Heart left ventricle (tissue), 16 donors: Measurements from ENCODE around the gene WDR70. TPM values are rescaled to one million over a fixed set of nuclear protein-coding genes. Genes with fewer than 3 reads are reported as not detected.

Experiments
- ATAC-seq, 4 donors: fragments of 200-7000 bp; cut with Tn5 transposase; one replicate each; pipeline ENCODE4 v1.9.1; 2020 to 2022; ENCODE audit warnings: moderate library complexity in 4 of 4, mild to moderate bottlenecking in 3 of 4, moderate number of reproducible peaks in 1 of 4
- DNase-seq, 5 donors: peaks; one replicate each; pipeline ENCODE4 v3.0.0-alpha.2; 2020
- H3K27ac ChIP-seq, 12 donors: fragments of 200-600 bp; sonication (generic) in 4 of 12; one replicate each; pipeline versions ENCODE4 v1.5.0 to v1.8.0; 2016 to 2022; ENCODE audit warnings: mild to moderate bottlenecking in 2 of 12
- H3K27me3 ChIP-seq, 9 donors: fragments of 200-600 bp; sonication (generic) in 2 of 9; one replicate each; pipeline versions ENCODE4 v1.5.1 to v1.8.0; 2016 to 2022; ENCODE audit warnings: mild to moderate bottlenecking in 3 of 9
- H3K36me3 ChIP-seq, 9 donors: fragments of 200-600 bp; sonication (generic) in 2 of 9; one replicate each; pipeline versions ENCODE4 v1.5.0 to v1.8.0; 2018 to 2022; ENCODE audit warnings: mild to moderate bottlenecking in 2 of 9
- H3K4me1 ChIP-seq, 12 donors: fragments of 200-600 bp; sonication (generic) in 4 of 12; one replicate each; pipeline versions ENCODE4 v1.5.0 to v1.8.0; 2016 to 2022; ENCODE audit warnings: mild to moderate bottlenecking in 3 of 12
- H3K4me3 ChIP-seq, 12 donors: fragments of 200-600 bp; sonication (generic) in 4 of 12; one replicate each; pipeline versions ENCODE4 v1.5.0 to v1.8.0; 2017 to 2022; ENCODE audit warnings: mild to moderate bottlenecking in 9 of 12, moderate library complexity in 4 of 12
- H3K9me3 ChIP-seq, 12 donors: fragments of 200-600 bp; sonication (generic) in 4 of 12; one replicate each; pipeline versions ENCODE4 v1.5.0 to v1.8.0; 2016 to 2022; ENCODE audit warnings: mild to moderate bottlenecking in 1 of 12
- POLR2A ChIP-seq, 2 donors: fragments of 450-650 bp; IDR thresholded peaks; one replicate each; pipeline ENCODE4 v1.6.1; 2017; ENCODE audit warnings: antibody characterized with exemption in 2 of 2, mild to moderate bottlenecking in 2 of 2, moderate library complexity in 2 of 2
- WGBS, 4 donors: extraction: QIAGEN DNeasy Blood & Tissue Kit in 2 of 4; methylation state at CpG; one replicate each; pipeline versions ENCODE4 v1.1.5 to v1.1.7; 2013 to 2018; 5-methylcytosine and 5-hydroxymethylcytosine counted together
- intact Hi-C, 10 donors: fragments of 100-400 bp; cut with DNase I; formaldehyde crosslinking; loops; one replicate each; pipeline versions ENCODE4 v1.11.1 to v1.14.2; 2022
- polyA plus RNA-seq, 2 donors: library from polyadenylated mRNA; stranded (reverse); fragments of 200-250 nt; gene quantifications; one replicate each; pipeline ENCODE4 v1.2.3, GENCODE V29; 2013
- total RNA-seq, 9 donors: library from RNA; depleted of rRNA in 2 of 9; stranded (reverse); fragments of >200 nt in 2 of 9; fragmentation: NEBNext Ultra II Directional in 3 of 9; extraction: Animal tissue kit (Norgen Biotek cat#: 25700) in 3 of 9; gene quantifications; one replicate each; pipeline versions ENCODE4 v1.1.0 to v1.2.4, GENCODE V29; 2016 to 2023
- TF ChIP-seq, protein P1 (sequence below), 12 donors: fragments of 200-600 bp; sonication (generic) in 4 of 12; IDR thresholded peaks; one replicate each; pipeline versions ENCODE4 v1.5.0 to v1.8.0; 2018 to 2022; ENCODE audit warnings: antibody characterized with exemption in 12 of 12, mild to moderate bottlenecking in 5 of 12
- donor health status: ischemic (EF 13 %, LVEDD 7.1; RV severe dilation, severe dysfunction).
- donor health status: healthy with polysubstance abuse.
- donor health status: DM: no; HTN: yes; CAD: no.
- donor health status: DM: no; HTN: no; CAD: no.
- donor health status: ischemic (EF 25% LVEDD 6.9; RV normal size, moderate dysfunction).
- donor health status: ischemic (EF 25% LVEDD 5.7; RV mildly dilated, moderate dysfunction).
- donor health status: healthy.
- donor health status: DM: yes; HTN: yes; CAD: no.
- donor health status: ischemic (EF 35%, LVEDD 5.7; RV mildly dilated, moderate dysfunction).
- donor health status: nonischemic (EF 11% LVEDD 7.7; RV severe dilation, severe dysfunction).
- donor health status: DM: yes; HTN: yes; CAD: no.
- donor health status: PGD.
- donor health status: ischemic (EF 29% LVEDD 5.4; RV normal size, mild dysfunction).
- donor health status: nonischemic (EF 23%, LVEDD 6.1; RV moderate dilation, normal function).

Gene WDR70
- total and polyA plus RNA-seq, 11 donors, result 6.0 to 31.3 (median 13.6) TPM

DNA sequence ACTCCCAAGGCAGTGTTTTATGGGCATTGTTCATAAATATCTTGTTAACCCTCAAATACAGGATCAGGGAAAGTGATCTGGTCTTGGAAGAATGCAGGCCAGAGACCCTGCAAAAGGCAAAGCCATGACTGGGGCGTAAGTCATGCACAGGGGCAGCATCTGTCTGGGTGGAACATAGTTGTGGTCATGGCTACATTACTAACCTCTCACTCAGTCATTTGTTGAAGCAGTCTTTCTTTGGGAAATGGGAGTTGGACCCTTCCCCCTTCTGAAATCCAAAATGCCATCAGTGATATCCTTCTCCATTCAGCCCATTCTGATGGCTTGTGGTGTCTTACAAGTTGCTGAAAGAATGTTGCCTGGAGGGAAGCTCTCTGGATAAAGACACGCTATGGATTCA lies 392.6 kb downstream of the WDR70 start:
- H3K4me1 ChIP-seq, result no peaks in the 10 kb centered on the region
- H3K36me3 ChIP-seq, result no peaks in the 10 kb centered on the region
- peaks cover 0 to 14% (median 8%) of the 10 kb centered on the region in 12 donors for H3K9me3 ChIP-seq
- H3K4me3 ChIP-seq, result no peak overlapping the region
- no peaks in the 10 kb centered on the region for H3K27me3 ChIP-seq
- DNase-seq (no peak), ATAC-seq (no peak)
- no peak for TF ChIP-seq POLR2A (IDR thresholded peaks at IDR 0.05)
- TF ChIP-seq, protein P1, sequence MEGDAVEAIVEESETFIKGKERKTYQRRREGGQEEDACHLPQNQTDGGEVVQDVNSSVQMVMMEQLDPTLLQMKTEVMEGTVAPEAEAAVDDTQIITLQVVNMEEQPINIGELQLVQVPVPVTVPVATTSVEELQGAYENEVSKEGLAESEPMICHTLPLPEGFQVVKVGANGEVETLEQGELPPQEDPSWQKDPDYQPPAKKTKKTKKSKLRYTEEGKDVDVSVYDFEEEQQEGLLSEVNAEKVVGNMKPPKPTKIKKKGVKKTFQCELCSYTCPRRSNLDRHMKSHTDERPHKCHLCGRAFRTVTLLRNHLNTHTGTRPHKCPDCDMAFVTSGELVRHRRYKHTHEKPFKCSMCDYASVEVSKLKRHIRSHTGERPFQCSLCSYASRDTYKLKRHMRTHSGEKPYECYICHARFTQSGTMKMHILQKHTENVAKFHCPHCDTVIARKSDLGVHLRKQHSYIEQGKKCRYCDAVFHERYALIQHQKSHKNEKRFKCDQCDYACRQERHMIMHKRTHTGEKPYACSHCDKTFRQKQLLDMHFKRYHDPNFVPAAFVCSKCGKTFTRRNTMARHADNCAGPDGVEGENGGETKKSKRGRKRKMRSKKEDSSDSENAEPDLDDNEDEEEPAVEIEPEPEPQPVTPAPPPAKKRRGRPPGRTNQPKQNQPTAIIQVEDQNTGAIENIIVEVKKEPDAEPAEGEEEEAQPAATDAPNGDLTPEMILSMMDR (IDR thresholded peaks at IDR 0.05), result no peak
- 0 to 96% (median 61%) methylated on average over 1 to 2 of the region's 2 CpGs for WGBS, 4 donors
- peak overlapping the region in 1 of 12 donors; percentile 12 for H3K27ac ChIP-seq
- intact Hi-C loops, result no loop called here

DNA sequence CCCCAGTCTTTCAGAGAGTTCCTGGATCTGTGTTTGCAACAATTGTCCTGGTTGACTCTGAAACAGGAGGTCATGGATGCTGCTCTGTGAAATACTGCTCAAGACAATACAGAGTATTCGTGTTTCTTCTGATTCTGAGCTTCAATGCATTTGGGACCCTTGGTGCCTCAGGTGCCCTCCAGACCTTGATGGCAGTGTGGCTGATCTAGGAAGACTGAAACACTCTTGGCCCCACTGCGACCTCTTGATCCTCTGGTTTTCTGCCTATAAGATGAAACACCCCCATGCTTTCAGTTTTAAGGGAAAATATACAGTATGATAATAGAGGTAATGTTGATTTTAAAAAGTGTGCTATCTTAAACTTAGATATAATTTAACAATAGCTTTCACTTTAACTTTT lies 393.1 kb downstream of the WDR70 start:
- Histone ChIP-seq H3K4me3 (no peak overlapping the region), H3K27ac (peak overlapping the region in 1 of 12 donors; percentile 12), H3K36me3 (no peaks in the 10 kb centered on the region), H3K27me3 (no peaks in the 10 kb centered on the region), H3K9me3 (peaks cover 0 to 14% (median 8%) of the 10 kb centered on the region in 12 donors), H3K4me1 (no peaks in the 10 kb centered on the region)
- TF ChIP-seq POLR2A (IDR thresholded peaks at IDR 0.05), result no peak
- TF ChIP-seq, protein P1 (IDR thresholded peaks at IDR 0.05), result no peak
- DNase-seq, result no peak
- no peak for ATAC-seq
- WGBS, 4 donors, result 85 to 92% (median 86%) methylated on average over 2 of the region's 2 CpGs
- intact Hi-C loops, result no loop called here

DNA sequence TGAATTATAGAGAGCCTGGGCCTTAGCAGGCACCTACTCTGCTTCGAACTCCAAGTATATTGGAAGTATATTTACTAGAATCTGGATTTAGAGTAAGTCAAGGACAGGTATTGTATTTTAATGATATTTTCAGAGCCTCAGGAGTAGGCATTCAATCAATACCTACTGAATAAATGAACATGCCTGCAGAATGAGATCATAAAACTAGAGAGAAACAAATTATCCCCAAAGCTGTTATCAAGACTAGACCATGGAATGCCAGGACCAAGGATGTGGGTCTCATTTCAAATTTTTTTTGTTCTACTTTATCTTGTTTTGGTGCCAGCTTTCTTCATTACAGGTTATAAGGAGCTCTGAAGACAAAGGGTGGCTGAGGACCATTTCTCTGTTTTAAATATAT lies 394.7 kb downstream of the WDR70 start:
- 69 to 94% (median 81%) methylated on average over 1 of the region's 1 CpG for WGBS, 4 donors
- TF ChIP-seq POLR2A (IDR thresholded peaks at IDR 0.05), result no peak
- TF ChIP-seq, protein P1 (IDR thresholded peaks at IDR 0.05), result no peak

DNA sequence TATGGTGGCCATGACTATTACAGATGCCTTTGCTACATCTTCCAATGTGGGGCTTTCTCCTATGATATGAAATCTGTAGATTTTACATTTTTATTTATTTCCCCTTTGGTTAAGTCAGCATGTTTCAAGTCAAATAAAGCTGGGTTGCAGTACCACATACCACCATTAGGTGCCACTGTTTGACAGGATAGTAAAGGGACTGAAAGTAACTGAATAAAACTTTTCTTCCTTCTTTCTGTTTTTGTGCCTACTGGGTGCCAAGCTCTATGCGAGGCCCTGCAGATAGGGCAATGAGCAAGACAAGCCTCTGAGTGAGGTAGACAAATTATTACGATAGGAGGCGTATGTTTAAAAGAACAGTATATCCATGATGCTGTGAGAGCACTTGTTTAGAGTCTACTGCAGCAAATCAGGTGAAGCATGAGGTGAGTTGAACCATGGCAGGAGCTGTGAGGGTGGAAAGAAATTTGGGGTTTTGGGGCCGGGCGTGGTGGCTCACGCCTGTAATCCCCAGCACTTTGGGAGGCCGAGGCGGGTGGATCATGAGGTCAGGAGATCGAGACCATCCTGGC lies 395.9 kb downstream of the WDR70 start:
- DNase-seq, result no peak
- Histone ChIP-seq H3K9me3 (peaks cover 0 to 14% (median 8%) of the 10 kb centered on the region in 12 donors), H3K36me3 (no peaks in the 10 kb centered on the region), H3K4me1 (no peaks in the 10 kb centered on the region), H3K27ac (peak overlapping the region in 1 of 12 donors; percentile 81), H3K27me3 (no peaks in the 10 kb centered on the region), H3K4me3 (no peak overlapping the region)
- TF ChIP-seq, protein P1 (IDR thresholded peaks at IDR 0.05), result peak in 9 of 12 donors; percentile 13 to 62 (median 30)
- no peak for TF ChIP-seq POLR2A (IDR thresholded peaks at IDR 0.05)
- intact Hi-C loops, result no loop called here
- no peak for ATAC-seq
- WGBS, 4 donors, result 93 to 97% (median 97%) methylated on average over 9 of the region's 9 CpGs

More for the DNA sequence above, 394.7 kb downstream of the WDR70 start:
- ATAC-seq, result no peak
- intact Hi-C loops, result no loop called here
- DNase-seq, result no peak
- H3K36me3 ChIP-seq, result no peaks in the 10 kb centered on the region
- H3K4me1 ChIP-seq, result no peaks in the 10 kb centered on the region
- H3K27ac ChIP-seq, result no peak overlapping the region
- H3K9me3 ChIP-seq, result peaks cover 0 to 14% (median 8%) of the 10 kb centered on the region in 12 donors
- H3K4me3 ChIP-seq, result no peak overlapping the region
- no peaks in the 10 kb centered on the region for H3K27me3 ChIP-seq
